WTC11 (cell line): ENCODE data around the gene RPN2. TPM values are rescaled to one million over a fixed set of nuclear protein-coding genes. Genes with fewer than 3 reads are reported as not detected.

Source experiments
- ATAC-seq: fragments of 200-7000 bp; cut with Tn5 transposase; 2 replicates; pipeline ENCODE4 v1.10.0; 2021; ENCODE audit warnings: mild to moderate bottlenecking, moderate library complexity
- CTCF ChIA-PET: fragments of 300-600 bp; sonication (Branson Sonifier 250); formaldehyde crosslinking; loops from one replicate; lab custom pipeline; 2021; ENCODE audit warnings: antibody characterized with exemption; lab: Charles Lee
- POLR2A ChIA-PET: fragments of 350-600 bp; sonication (Branson Sonifier 250); formaldehyde crosslinking; loops from one replicate; lab custom pipeline; 2021; ENCODE audit warnings: antibody characterized with exemption; lab: Charles Lee
- DNase-seq: peaks from one replicate; pipeline ENCODE4 v3.0.0; 2021; ENCODE audit warnings: low spot score
- H3K27ac Mint-ChIP-seq: 2 replicates; pipeline ENCODE4 v1.8.0; 2021; ENCODE audit warnings: mixed read lengths
- H3K27me3 Mint-ChIP-seq: 2 replicates; pipeline ENCODE4 v1.8.0; 2021; ENCODE audit warnings: low read depth, mild to moderate bottlenecking, moderate library complexity, mixed read lengths
- H3K36me3 Mint-ChIP-seq: 2 replicates; pipeline ENCODE4 v1.8.0; 2021; ENCODE audit warnings: mixed read lengths
- H3K4me1 Mint-ChIP-seq: 2 replicates; pipeline ENCODE4 v1.8.0; 2022; ENCODE audit warnings: mixed read lengths
- H3K4me3 Mint-ChIP-seq: 2 replicates; pipeline ENCODE4 v1.8.0; 2021; ENCODE audit warnings: mild to moderate bottlenecking, moderate library complexity, mixed read lengths
- H3K9me3 Mint-ChIP-seq: 2 replicates; pipeline ENCODE4 v1.8.0; 2021; ENCODE audit warnings: mixed read lengths
- ARID4B ChIP-seq: sonication (generic); formaldehyde crosslinking; IDR thresholded peaks from 2 replicates; pipeline ENCODE4 v1.8.0; 2023; ENCODE audit warnings: missing genetic modification reagents, mild to moderate bottlenecking, borderline replicate concordance
- ATF2 ChIP-seq: sonication (generic); formaldehyde crosslinking; IDR thresholded peaks from 2 replicates; pipeline ENCODE4 v1.8.1; 2022; ENCODE audit warnings: low read depth, missing genetic modification reagents, borderline replicate concordance
- ATF6 ChIP-seq: sonication (generic); formaldehyde crosslinking; IDR thresholded peaks from 2 replicates; pipeline ENCODE4 v1.8.1; 2023; ENCODE audit warnings: mild to moderate bottlenecking, missing genetic modification reagents
- FOXP4 ChIP-seq: sonication (generic); formaldehyde crosslinking; IDR thresholded peaks from 2 replicates; pipeline ENCODE4 v1.8.0; 2022; ENCODE audit warnings: mild to moderate bottlenecking, missing genetic modification reagents
- NFATC4 ChIP-seq: fragments of 250-450 bp; sonication (Bioruptor Pico); IDR thresholded peaks from 2 replicates; pipeline ENCODE4 v1.9.0; 2021; ENCODE audit warnings: mild to moderate bottlenecking
- SMAD4 ChIP-seq: sonication (generic); formaldehyde crosslinking; IDR thresholded peaks from 2 replicates; pipeline ENCODE4 v1.8.0; 2022; ENCODE audit warnings: mild to moderate bottlenecking, missing genetic modification reagents
- STAT6 ChIP-seq: sonication (generic); formaldehyde crosslinking; conservative IDR thresholded peaks from 2 replicates; pipeline ENCODE4 v1.8.1; 2023; ENCODE audit warnings: mild to moderate bottlenecking, low read depth, missing genetic modification reagents, moderate library complexity
- ZBTB43 ChIP-seq: sonication (generic); formaldehyde crosslinking; IDR thresholded peaks from 2 replicates; pipeline ENCODE4 v1.8.1; 2023; ENCODE audit warnings: mild to moderate bottlenecking, missing genetic modification reagents
- ZNF512 ChIP-seq: sonication (generic); formaldehyde crosslinking; IDR thresholded peaks from 2 replicates; pipeline ENCODE4 v1.8.1; 2022; ENCODE audit warnings: missing genetic modification reagents, borderline replicate concordance
- total RNA-seq: library from RNA; stranded (reverse); gene quantifications from 3 replicates; pipeline ENCODE4 v1.2.3, GENCODE V29; 2021

RPN2 gene
- total RNA-seq, 1 experiment from 2014 or later = 205 TPM

GRCh38 chr20:37162646-37163045 lies 16.5 kb upstream of the RPN2 start (continued):
- no peak for TF ChIP-seq STAT6

GRCh38 chr20:37163832-37164554 lies 15.1 kb upstream of the RPN2 start:
- ChIA-PET POLR2A (no interaction called here), CTCF (no interaction called here)
- no peak for ATAC-seq
- no peak overlapping the region for H3K4me3 Mint-ChIP-seq
- TF ChIP-seq SMAD4 (CRISPR knock-in tag) (no peak), FOXP4 (no peak), NFATC4 (CRISPR knock-in tag) (no peak), ZNF512 (CRISPR knock-in tag) (0 out of 2 replicates have a peak, but pooled peaks have one; percentile 53), ZBTB43 (CRISPR knock-in tag) (no peak), ARID4B (CRISPR knock-in tag) (no peak), ATF6 (CRISPR knock-in tag) (no peak), ATF2 (CRISPR knock-in tag) (no peak)
- no peaks in the 10 kb centered on the region for H3K36me3 Mint-ChIP-seq
- H3K27me3 Mint-ChIP-seq = no peaks in the 10 kb centered on the region
- H3K4me1 Mint-ChIP-seq = no peaks in the 10 kb centered on the region
- no peak overlapping the region for H3K27ac Mint-ChIP-seq
- H3K9me3 Mint-ChIP-seq = no peaks in the 10 kb centered on the region
- DNase-seq = no peak
